Neural progenitor cell (in vitro differentiated cells): ENCODE measurements around the gene CPXM2. TPM values are rescaled to one million over a fixed set of nuclear protein-coding genes. Genes with fewer than 3 reads are reported as not detected.
"Not testable (repeated sequence)": the region's sequence is repeated elsewhere in the genome, so short reads cannot be mapped to it uniquely, and the experiment has no call there.

ENCODE experiments used
- DNase-seq: peaks from one replicate; pipeline ENCODE4 v3.0.0-alpha.2; 2016; ENCODE audit warnings: low spot score
- H2AFZ ChIP-seq: fragments of 200-600 bp; sonication (generic); replicated peaks from 2 replicates; pipeline ENCODE4 v1.6.1; 2016; ENCODE audit warnings: antibody characterized with exemption
- H3F3A ChIP-seq: fragments of 200-600 bp; sonication (generic); 2 replicates; pipeline ENCODE4 v1.6.1; 2016; ENCODE audit warnings: antibody characterized with exemption, low read depth
- H3K27ac ChIP-seq: fragments of 200-600 bp; sonication (generic); 2 replicates; pipeline ENCODE4 v1.5.1; 2016; ENCODE audit warnings: mild to moderate bottlenecking
- H3K27me3 ChIP-seq: fragments of 200-600 bp; sonication (generic); 2 replicates; pipeline ENCODE4 v1.6.1; 2016; ENCODE audit warnings: mild to moderate bottlenecking, moderate library complexity
- H3K36me3 ChIP-seq: fragments of 200-600 bp; sonication (generic); 2 replicates; pipeline ENCODE4 v1.5.1; 2016
- H3K4me1 ChIP-seq: fragments of 200-600 bp; sonication (generic); 2 replicates; pipeline ENCODE4 v1.6.1; 2016; ENCODE audit warnings: mixed run types
- H3K4me2 ChIP-seq: fragments of 200-600 bp; sonication (generic); 2 replicates; pipeline ENCODE4 v1.6.1; 2016
- H3K4me3 ChIP-seq: fragments of 200-600 bp; sonication (generic); 2 replicates; pipeline ENCODE4 v1.5.1; 2016
- H3K79me2 ChIP-seq: fragments of 200-600 bp; sonication (generic); 2 replicates; pipeline ENCODE4 v1.6.1; 2016; ENCODE audit warnings: low read depth
- H3K9ac ChIP-seq: fragments of 200-600 bp; sonication (generic); 2 replicates; pipeline ENCODE4 v1.6.1; 2016
- H3K9me3 ChIP-seq: fragments of 200-600 bp; sonication (generic); 2 replicates; pipeline ENCODE4 v1.5.1; 2016; ENCODE audit warnings: low read depth
- H4K20me1 ChIP-seq: fragments of 200-600 bp; sonication (generic); 2 replicates; pipeline ENCODE4 v1.6.1; 2016; ENCODE audit warnings: low read depth
- H3K27ac Mint-ChIP-seq: 3 replicates; pipeline ENCODE4 v1.8.0; 2021; ENCODE audit warnings: mixed read lengths
- H3K27me3 Mint-ChIP-seq: 2 replicates; pipeline ENCODE4 v1.8.0; 2022; ENCODE audit warnings: low read depth, mild to moderate bottlenecking, inconsistent platforms, moderate library complexity, mixed read lengths; ENCODE audit not compliant: insufficient read depth
- H3K36me3 Mint-ChIP-seq: 3 replicates; pipeline ENCODE4 v1.8.0; 2021; ENCODE audit warnings: mixed read lengths
- H3K4me1 Mint-ChIP-seq: 3 replicates; pipeline ENCODE4 v1.8.0; 2021; ENCODE audit warnings: mixed read lengths
- H3K4me3 Mint-ChIP-seq: 3 replicates; pipeline ENCODE4 v1.8.0; 2021; ENCODE audit warnings: mild to moderate bottlenecking, moderate library complexity, mixed read lengths
- H3K9me3 Mint-ChIP-seq: 3 replicates; pipeline ENCODE4 v1.8.0; 2020; ENCODE audit warnings: mixed read lengths
- CTCF ChIP-seq: fragments of 200-600 bp; sonication (generic); IDR thresholded peaks from 2 replicates; pipeline ENCODE4 v1.5.1; 2017; ENCODE audit warnings: antibody characterized with exemption, mild to moderate bottlenecking
- EZH2 ChIP-seq: fragments of 200-600 bp; sonication (generic); IDR thresholded peaks from 2 replicates; pipeline ENCODE4 v1.6.1; 2017; ENCODE audit warnings: antibody characterized with exemption, mild to moderate bottlenecking, moderate library complexity
- EZH2phosphoT487 ChIP-seq: fragments of 200-600 bp; sonication (generic); IDR thresholded peaks from 2 replicates; pipeline ENCODE4 v1.6.1; 2017; ENCODE audit warnings: antibody characterized with exemption
- total RNA-seq: library from RNA; depleted of rRNA; stranded (reverse); fragments of >200 nt; gene quantifications from 2 replicates; pipeline ENCODE4 v1.2.3, GENCODE V29; 2015; ENCODE audit warnings: low replicate concordance

Gene CPXM2
- total RNA-seq, 1 donor from 2014 or later, result not detected

- H3K4me1 Mint-ChIP-seq, result no peaks in the 10 kb centered on the region
Measured at GRCh38 chr10:123741146-123741545, 150.5 kb downstream of the CPXM2 start.

GRCh38 chr10:123736917-123737316 is 154.7 kb downstream of the CPXM2 start:
- not testable (repeated sequence) for H3K36me3 ChIP-seq, H3K9me3 Mint-ChIP-seq, H3K79me2 ChIP-seq, H3K27ac ChIP-seq, H3K9ac ChIP-seq, H3K4me2 ChIP-seq, H3K4me3 Mint-ChIP-seq, H3F3A ChIP-seq, H2AFZ ChIP-seq, H3K9me3 ChIP-seq, H3K27me3 Mint-ChIP-seq, H3K4me1 ChIP-seq, DNase-seq, H4K20me1 ChIP-seq, H3K4me3 ChIP-seq, H3K27ac Mint-ChIP-seq, H3K4me1 Mint-ChIP-seq, H3K36me3 Mint-ChIP-seq, H3K27me3 ChIP-seq

More at GRCh38 chr10:123741146-123741545, 150.5 kb downstream of the CPXM2 start:
- Histone ChIP-seq H3K9me3 (no peaks in the 10 kb centered on the region), H3K9ac (no peak overlapping the region), H2AFZ (no peak overlapping the region), H3F3A (no peaks in the 10 kb centered on the region), H3K27me3 (no peaks in the 10 kb centered on the region), H3K4me3 (no peak overlapping the region), H3K27ac (no peak overlapping the region), H3K4me2 (no peak overlapping the region), H4K20me1 (no peaks in the 10 kb centered on the region), H3K36me3 (no peaks in the 10 kb centered on the region), H3K79me2 (no peaks in the 10 kb centered on the region), H3K4me1 (no peaks in the 10 kb centered on the region)
- no peak for DNase-seq
- TF ChIP-seq CTCF (no peak), EZH2 (no peak), EZH2phosphoT487 (no peak)
- no peak overlapping the region for H3K4me3 Mint-ChIP-seq
- no peaks in the 10 kb centered on the region for H3K36me3 Mint-ChIP-seq
- no peak overlapping the region for H3K27ac Mint-ChIP-seq
- H3K27me3 Mint-ChIP-seq, result peaks cover 9% of the 10 kb centered on the region
- H3K9me3 Mint-ChIP-seq, result no peaks in the 10 kb centered on the region

DNA sequence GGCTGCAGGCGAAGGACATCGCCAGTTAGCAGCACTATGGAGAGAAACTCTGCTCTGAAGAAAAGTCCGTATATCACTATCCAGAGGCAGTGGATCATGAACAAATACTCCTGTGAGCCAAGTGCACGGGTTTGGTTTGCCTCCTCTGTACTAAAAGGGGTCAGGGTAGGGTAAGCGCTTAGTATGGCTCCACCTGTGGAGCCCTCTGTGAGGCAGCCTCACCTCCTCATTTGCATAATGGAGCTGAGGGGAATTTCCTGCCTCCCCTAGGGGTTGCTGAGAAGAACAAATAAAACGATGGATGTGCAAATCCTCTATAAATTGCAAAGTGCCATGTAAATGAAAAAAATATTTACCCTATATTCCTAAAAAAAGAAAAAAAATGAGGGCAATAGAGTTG is 162.1 kb downstream of the CPXM2 start:
- Histone ChIP-seq H3F3A (peaks cover 16% of the 10 kb centered on the region), H3K4me1 (peaks cover 21% of the 10 kb centered on the region), H3K4me2 (no peak overlapping the region), H3K27ac (no peak overlapping the region), H2AFZ (no peak overlapping the region), H3K27me3 (no peaks in the 10 kb centered on the region), H3K4me3 (no peak overlapping the region), H3K36me3 (no peaks in the 10 kb centered on the region), H3K79me2 (no peaks in the 10 kb centered on the region), H4K20me1 (no peaks in the 10 kb centered on the region), H3K9me3 (peaks cover 6% of the 10 kb centered on the region), H3K9ac (no peak overlapping the region)
- TF ChIP-seq EZH2phosphoT487, result no peak
- TF ChIP-seq EZH2, result no peak
- TF ChIP-seq CTCF, result no peak
- H3K27ac Mint-ChIP-seq, result no peak overlapping the region
- no peak overlapping the region for H3K4me3 Mint-ChIP-seq
- H3K4me1 Mint-ChIP-seq, result peaks cover 8% of the 10 kb centered on the region
- DNase-seq, result no peak
- H3K36me3 Mint-ChIP-seq, result no peaks in the 10 kb centered on the region
- H3K9me3 Mint-ChIP-seq, result no peaks in the 10 kb centered on the region
- peaks cover 14% of the 10 kb centered on the region for H3K27me3 Mint-ChIP-seq

DNA sequence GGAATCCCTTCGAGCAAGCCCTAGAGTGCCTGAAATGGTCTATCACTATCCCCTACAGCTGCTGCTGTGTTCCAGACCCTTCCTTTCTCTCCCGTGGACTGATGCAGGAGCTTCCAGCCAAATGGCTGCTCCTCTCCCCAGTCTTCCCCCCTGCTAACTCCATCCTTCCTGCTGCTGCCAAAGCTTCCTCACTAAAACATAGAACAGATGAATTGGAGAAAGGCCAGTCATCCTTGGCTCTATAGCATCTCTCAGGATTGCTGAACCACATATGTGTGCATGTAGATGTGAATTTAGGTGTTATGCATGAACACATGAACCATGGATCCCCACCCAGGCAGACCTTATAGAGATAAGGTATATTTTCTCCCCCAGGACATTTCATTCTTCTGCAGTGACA is 164.8 kb downstream of the CPXM2 start:
- no peaks in the 10 kb centered on the region for H3K36me3 ChIP-seq
- peaks cover 21% of the 10 kb centered on the region for H3K4me1 ChIP-seq
- Mint-ChIP-seq H3K27ac (no peak overlapping the region), H3K36me3 (no peaks in the 10 kb centered on the region), H3K9me3 (no peaks in the 10 kb centered on the region), H3K4me3 (no peak overlapping the region), H3K27me3 (peaks cover 14% of the 10 kb centered on the region), H3K4me1 (peaks cover 8% of the 10 kb centered on the region)
- H2AFZ ChIP-seq, result no peak overlapping the region
- peaks cover 16% of the 10 kb centered on the region for H3F3A ChIP-seq
- no peak overlapping the region for H3K4me2 ChIP-seq
- peaks cover 6% of the 10 kb centered on the region for H3K9me3 ChIP-seq
- no peak overlapping the region for H3K4me3 ChIP-seq
- H3K27me3 ChIP-seq, result no peaks in the 10 kb centered on the region
- H3K79me2 ChIP-seq, result no peaks in the 10 kb centered on the region
- H3K27ac ChIP-seq, result no peak overlapping the region
- no peak for DNase-seq
- H4K20me1 ChIP-seq, result no peaks in the 10 kb centered on the region
- TF ChIP-seq CTCF (no peak), EZH2 (no peak), EZH2phosphoT487 (no peak)
- no peak overlapping the region for H3K9ac ChIP-seq
